Erythroblast (primary cell): ENCODE data around the gene FRZB.
A peak's percentile ranks its signal among the peaks of the same experiment; 100 is the strongest.

Source experiments
- DNase-seq, 2 experiments: peaks; one replicate each; lab custom pipeline; 2025; lab: John Stamatoyannopoulos, UW
- GATA1 ChIP-seq: IDR thresholded peaks from 2 replicates; pipeline ENCODE4 v1.6.1; 2011; ENCODE audit warnings: low read depth, mild to moderate bottlenecking, control low read depth, low read length, moderate library complexity
- POLR2A ChIP-seq: IDR thresholded peaks from 2 replicates; pipeline ENCODE4 v1.6.1; 2011; ENCODE audit warnings: mild to moderate bottlenecking, low read length

Gene FRZB

GRCh38 chr2:182836451-182836850 lies 30.0 kb downstream of the FRZB start:
- no peak for TF ChIP-seq GATA1
- TF ChIP-seq POLR2A: no peak
- no peak for DNase-seq

- TF ChIP-seq GATA1 (no peak), POLR2A (no peak)
- DNase-seq: no peak
Observed at GRCh38 chr2:182834293-182834692, 32.1 kb downstream of the FRZB start.

DNA sequence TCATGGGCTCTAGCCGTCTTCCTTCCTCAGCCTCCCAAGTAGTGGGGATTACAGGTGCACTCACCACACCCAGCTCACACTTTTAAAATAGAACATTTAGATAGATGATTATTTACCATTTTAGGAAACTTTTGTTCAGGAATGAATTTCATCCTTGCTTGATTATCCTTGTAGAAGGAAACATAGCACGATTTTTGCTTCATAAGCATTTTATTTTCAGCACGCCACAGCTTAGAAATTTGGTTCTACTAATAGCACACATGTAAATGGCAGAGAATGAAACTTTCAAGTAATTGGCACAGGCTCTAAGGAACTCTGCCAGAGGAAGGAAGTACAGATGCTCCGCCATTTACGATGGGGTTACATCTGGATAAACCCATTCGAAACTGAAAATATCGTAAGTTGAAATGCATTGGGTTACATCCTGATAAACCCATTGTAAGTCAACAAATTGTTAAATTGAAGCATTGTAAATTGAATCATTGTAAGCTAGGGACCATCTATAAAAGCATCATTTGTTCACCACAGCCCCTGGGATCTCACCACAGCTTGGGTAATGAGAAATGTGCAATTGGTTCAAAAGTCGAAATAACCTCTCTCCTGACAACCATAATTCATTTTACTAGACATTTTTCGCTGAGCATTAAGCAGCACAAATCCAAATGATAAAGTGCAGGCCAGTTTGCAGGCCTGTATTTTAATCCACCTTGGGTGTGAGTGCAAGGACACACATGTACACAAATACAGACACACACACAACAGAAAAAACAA lies 33.2 kb downstream of the FRZB start:
- TF ChIP-seq POLR2A (no peak), GATA1 (no peak)
- no peak for DNase-seq

GRCh38 chr2:182831921-182832320 lies 34.5 kb downstream of the FRZB start:
- TF ChIP-seq POLR2A (no peak), GATA1 (no peak)
- no peak for DNase-seq

DNA sequence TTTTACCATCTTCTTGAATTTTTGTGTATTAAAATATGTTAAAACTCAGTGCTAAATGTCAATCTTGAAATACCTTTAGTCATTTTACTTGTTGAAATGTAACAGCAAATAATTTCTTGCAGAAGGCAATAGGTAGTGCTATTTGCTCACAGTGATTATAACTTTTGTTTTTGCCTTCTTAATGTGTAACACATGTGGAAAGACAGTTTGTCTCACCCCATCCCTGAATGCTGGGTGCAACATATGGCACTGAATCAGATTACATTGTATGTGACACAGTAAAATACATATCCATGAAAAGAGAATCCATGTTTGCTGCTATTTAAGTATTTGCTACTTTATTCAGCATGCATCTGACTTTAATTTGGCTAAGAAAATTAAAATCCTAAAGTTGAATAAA lies 35.3 kb downstream of the FRZB start:
- no peak for TF ChIP-seq POLR2A
- no peak for TF ChIP-seq GATA1
- no peak for DNase-seq

- no peak for TF ChIP-seq POLR2A
- no peak for TF ChIP-seq GATA1
- DNase-seq: no peak
Observed at GRCh38 chr2:182827182-182827879, 39.1 kb downstream of the FRZB start.

GRCh38 chr2:182826496-182826895 lies 39.9 kb downstream of the FRZB start:
- TF ChIP-seq POLR2A (no peak), GATA1 (no peak)
- no peak for DNase-seq

GRCh38 chr2:182826064-182826463 lies 40.4 kb downstream of the FRZB start:
- no peak for DNase-seq
- no peak for TF ChIP-seq POLR2A
- TF ChIP-seq GATA1: no peak

- no peak for DNase-seq
- no peak for TF ChIP-seq POLR2A
- TF ChIP-seq GATA1: no peak
Observed at GRCh38 chr2:182824767-182825158, 41.7 kb downstream of the FRZB start.

DNA sequence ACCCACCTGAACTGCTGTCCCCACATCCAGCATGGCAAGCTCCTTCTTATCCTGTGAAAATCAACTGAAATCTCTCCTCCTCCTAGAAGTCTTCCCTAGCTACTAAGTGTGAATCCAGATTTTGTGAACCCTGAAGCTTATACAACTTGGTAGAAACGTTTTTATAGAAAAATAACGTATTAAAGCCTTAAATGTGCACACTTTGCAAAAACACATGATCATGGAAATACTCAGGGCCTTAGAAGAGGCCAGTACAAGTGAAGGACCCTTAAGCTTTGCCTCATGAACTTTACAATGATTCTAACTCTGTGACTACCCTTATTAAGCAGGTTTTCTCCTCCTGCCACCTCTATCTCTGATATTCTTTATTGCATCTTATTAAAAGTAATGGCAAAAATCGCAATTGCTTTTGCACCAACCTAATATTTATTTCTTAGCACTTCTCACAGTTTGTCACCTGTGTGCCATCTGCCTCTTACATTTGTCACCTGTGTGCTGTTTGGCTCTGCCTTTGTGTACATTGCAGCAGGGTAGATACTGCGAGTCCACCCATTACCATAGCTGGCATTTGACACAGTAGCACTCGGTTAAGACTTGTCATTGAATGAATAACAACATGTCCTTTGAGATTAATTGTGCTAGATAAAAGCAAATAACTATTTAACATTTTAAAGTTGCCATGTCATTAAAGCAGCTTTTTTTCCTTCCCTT lies 42.2 kb downstream of the FRZB start:
- TF ChIP-seq GATA1: no peak
- TF ChIP-seq POLR2A: no peak
- DNase-seq: no peak

DNA sequence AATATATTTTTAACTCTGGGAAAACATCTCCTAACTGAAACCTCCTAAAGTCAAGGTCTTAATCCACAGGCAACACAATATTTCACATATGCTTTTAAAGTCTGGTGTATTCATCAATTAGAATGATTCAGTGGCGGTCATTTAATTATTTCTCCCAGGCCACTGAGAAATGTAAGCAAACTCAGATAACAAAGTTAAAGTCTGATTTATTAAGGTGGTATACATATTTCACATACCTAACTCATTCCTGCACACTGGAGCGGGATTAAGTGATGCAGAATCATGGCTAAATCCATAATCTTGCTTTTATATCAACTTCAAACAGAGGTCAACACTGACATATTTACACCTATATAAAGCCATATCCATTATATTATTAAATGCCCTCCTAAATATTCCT lies 43.7 kb downstream of the FRZB start:
- no peak for DNase-seq
- TF ChIP-seq POLR2A (no peak), GATA1 (no peak)

GRCh38 chr2:182821182-182821581 lies 45.3 kb downstream of the FRZB start:
- no peak for TF ChIP-seq POLR2A
- no peak for TF ChIP-seq GATA1
- peak in 1 of 2 experiments; percentile 5 for DNase-seq

DNA sequence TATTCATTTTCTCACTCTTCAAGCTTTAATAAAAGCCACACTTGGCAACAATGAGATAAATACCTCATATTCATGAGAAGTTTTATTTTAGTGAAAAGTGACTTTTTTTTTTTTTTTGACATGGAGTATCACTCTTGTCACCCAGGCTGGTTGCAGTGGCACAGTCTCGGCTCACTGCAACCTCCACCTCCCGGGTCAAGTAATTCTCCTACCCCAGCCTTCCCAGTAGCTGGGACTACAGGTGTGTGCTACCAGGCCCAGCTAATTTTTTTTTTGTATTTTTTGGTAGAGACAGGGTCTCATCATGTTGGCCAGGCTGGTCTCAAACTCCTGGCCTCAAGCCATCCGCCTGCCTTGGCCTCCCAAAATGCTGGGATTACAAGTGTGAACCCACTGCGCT lies 47.0 kb downstream of the FRZB start:
- DNase-seq: no peak
- TF ChIP-seq POLR2A: no peak
- TF ChIP-seq GATA1: no peak

GRCh38 chr2:182818925-182819324 lies 47.5 kb downstream of the FRZB start:
- no peak for DNase-seq
- TF ChIP-seq POLR2A (no peak), GATA1 (no peak)
